Measurements from ENCODE around the gene TSC22D4.
A peak's percentile ranks its signal among the peaks of the same experiment; 100 is the strongest.

Gene TSC22D4

GRCh38 chr7:100433592-100434296 is 45.3 kb downstream of the TSC22D4 start:
- H4K20me1 ChIP-seq (ENCODE audit: insufficient read depth, low read length) = peaks cover 26% of the 10 kb centered on the region
- no peaks in the 10 kb centered on the region for H3K9me3 ChIP-seq (ENCODE audit: insufficient read depth, low read length)
- H3K79me2 ChIP-seq (ENCODE audit: low read length) = peaks cover 68% of the 10 kb centered on the region
- no peak overlapping the region for H2AFZ ChIP-seq (ENCODE audit: low read depth, low read length)
- no peak for TF ChIP-seq EZH2phosphoT487 (IDR thresholded peaks at IDR 0.05; ENCODE audit: low read depth)
- TF ChIP-seq CTCF (IDR thresholded peaks at IDR 0.05; ENCODE audit: low read depth, low read length) = no peak
- peak overlapping the region; percentile 76 for H3K27ac ChIP-seq (ENCODE audit: low read length)
- no peaks in the 10 kb centered on the region for H3K27me3 ChIP-seq (ENCODE audit: low read depth, low read length)
- no peak overlapping the region for H3K4me3 ChIP-seq (ENCODE audit: low read length)
- no peak overlapping the region; the same call in 1 of the 2 replicates for H3K9ac ChIP-seq (ENCODE audit: low read length)
- H3K4me2 ChIP-seq (ENCODE audit: low read length) = peak overlapping the region; percentile 31
- H3K4me1 ChIP-seq (ENCODE audit: low read length) = peaks cover 46% of the 10 kb centered on the region
- H3K36me3 ChIP-seq (replicated peaks; ENCODE audit: low read depth, low read length) = peaks cover 42% of the 10 kb centered on the region

- Histone ChIP-seq H3K27ac (ENCODE audit: low read length) (no peak overlapping the region), H3K36me3 (replicated peaks; ENCODE audit: low read depth, low read length) (peaks cover 42% of the 10 kb centered on the region), H4K20me1 (ENCODE audit: insufficient read depth, low read length) (peaks cover 26% of the 10 kb centered on the region), H3K9me3 (ENCODE audit: insufficient read depth, low read length) (no peaks in the 10 kb centered on the region), H3K4me3 (ENCODE audit: low read length) (no peak overlapping the region), H3K4me2 (ENCODE audit: low read length) (no peak overlapping the region), H3K79me2 (ENCODE audit: low read length) (peaks cover 68% of the 10 kb centered on the region), H2AFZ (ENCODE audit: low read depth, low read length) (no peak overlapping the region), H3K4me1 (ENCODE audit: low read length) (peaks cover 46% of the 10 kb centered on the region), H3K27me3 (ENCODE audit: low read depth, low read length) (no peaks in the 10 kb centered on the region), H3K9ac (ENCODE audit: low read length) (no peak overlapping the region)
- TF ChIP-seq EZH2phosphoT487 (IDR thresholded peaks at IDR 0.05; ENCODE audit: low read depth) (no peak), CTCF (IDR thresholded peaks at IDR 0.05; ENCODE audit: low read depth, low read length) (no peak)
These were observed 45.8 kb downstream of the TSC22D4 start for GRCh38 chr7:100433276-100433591.

GRCh38 chr7:100432621-100433275 is 46.3 kb downstream of the TSC22D4 start:
- peaks cover 50% of the 10 kb centered on the region for H3K4me1 ChIP-seq (ENCODE audit: low read length)
- H3K27ac ChIP-seq (ENCODE audit: low read length) = no peak overlapping the region
- H3K9ac ChIP-seq (ENCODE audit: low read length) = no peak overlapping the region

More at GRCh38 chr7:100432621-100433275, 46.3 kb downstream of the TSC22D4 start:
- Histone ChIP-seq H3K4me3 (ENCODE audit: low read length) (no peak overlapping the region), H3K36me3 (replicated peaks; ENCODE audit: low read depth, low read length) (peaks cover 42% of the 10 kb centered on the region), H4K20me1 (ENCODE audit: insufficient read depth, low read length) (peaks cover 26% of the 10 kb centered on the region), H3K27me3 (ENCODE audit: low read depth, low read length) (no peaks in the 10 kb centered on the region), H3K9me3 (ENCODE audit: insufficient read depth, low read length) (no peaks in the 10 kb centered on the region), H2AFZ (ENCODE audit: low read depth, low read length) (no peak overlapping the region), H3K4me2 (ENCODE audit: low read length) (no peak overlapping the region; the same call in 1 of the 2 replicates), H3K79me2 (ENCODE audit: low read length) (peaks cover 68% of the 10 kb centered on the region)
- TF ChIP-seq CTCF (IDR thresholded peaks at IDR 0.05; ENCODE audit: low read depth, low read length) (no peak), EZH2phosphoT487 (IDR thresholded peaks at IDR 0.05; ENCODE audit: low read depth) (no peak)
